ENCODE results near the gene SMAD3.

Gene SMAD3

DNA sequence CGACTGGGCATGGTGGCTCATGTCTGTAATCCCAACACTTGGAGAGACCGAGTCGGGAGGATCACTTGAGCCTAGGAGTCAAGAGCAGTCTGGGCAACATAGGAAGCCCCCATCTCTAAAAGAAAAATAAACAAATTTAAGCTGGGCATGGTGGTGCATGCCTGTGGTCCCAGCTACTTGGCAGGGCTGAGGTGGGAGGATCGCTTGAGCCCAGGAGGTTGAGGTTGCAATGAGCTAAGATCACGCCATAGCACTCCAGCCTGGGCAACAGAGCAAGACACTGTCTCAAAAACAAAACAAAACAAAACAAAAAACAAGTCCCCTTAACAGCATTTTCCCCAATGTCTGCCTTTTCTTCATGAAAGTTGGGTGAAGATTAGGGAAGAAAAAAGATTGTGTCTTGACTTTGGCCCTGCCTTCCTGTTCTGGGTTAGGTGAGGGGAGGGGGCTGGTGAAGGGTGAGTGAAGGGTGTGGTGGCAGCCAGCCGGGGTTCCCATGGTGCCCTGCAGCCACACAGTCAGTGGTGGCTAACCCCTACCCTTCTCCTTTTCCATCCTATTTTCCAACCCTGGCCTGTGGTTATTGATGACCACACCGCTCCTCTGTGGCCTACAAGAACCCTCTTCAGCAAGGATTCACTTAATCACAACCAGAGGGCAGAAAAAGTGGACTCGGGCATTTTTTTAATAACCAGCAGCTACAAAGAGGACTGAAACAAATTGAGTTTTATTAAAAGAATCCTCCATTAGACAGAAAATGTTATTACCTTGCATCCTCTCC, 28.4 kb upstream of the SMAD3 start:
- DNase-seq = no peak

DNA sequence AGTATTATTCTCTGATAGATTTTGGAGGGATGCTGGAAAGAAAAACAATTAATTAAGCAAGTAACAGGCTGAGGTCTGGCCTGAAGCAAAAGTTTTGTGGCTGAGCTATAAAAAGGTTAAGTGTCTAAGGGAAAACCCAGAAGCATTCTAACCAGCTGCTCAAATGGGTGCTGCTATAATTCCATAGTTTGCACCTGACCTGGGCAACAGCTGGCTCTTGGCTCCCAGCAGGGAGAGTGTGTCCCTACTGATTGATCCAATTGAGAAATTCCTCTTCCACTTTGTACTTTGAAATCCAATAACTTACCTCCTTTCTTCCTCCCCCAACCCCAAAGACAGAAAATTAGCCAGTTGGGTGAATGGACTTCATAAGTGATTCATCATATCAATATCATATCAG, 27.7 kb upstream of the SMAD3 start:
- DNase-seq = no peak

DNA sequence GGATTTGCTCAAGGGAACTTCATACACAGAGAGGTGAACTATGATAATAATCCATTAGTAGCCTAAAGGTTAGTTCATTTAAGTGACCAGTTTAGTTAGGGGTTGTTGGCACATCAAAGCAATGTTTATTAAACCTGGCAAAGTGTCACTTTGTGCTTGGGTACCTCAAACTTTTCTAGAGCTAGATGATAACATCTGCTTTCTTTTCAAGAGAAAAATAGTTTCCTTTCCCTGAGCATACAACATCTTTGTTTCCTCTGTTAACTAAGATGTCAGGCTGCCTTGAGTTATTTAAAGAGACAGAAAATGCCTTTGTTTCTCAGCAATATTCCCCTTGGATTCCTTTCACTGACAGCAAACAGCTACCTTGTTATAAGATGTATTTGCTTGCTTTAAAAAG, 26.7 kb upstream of the SMAD3 start:
- DNase-seq = no peak

DNA sequence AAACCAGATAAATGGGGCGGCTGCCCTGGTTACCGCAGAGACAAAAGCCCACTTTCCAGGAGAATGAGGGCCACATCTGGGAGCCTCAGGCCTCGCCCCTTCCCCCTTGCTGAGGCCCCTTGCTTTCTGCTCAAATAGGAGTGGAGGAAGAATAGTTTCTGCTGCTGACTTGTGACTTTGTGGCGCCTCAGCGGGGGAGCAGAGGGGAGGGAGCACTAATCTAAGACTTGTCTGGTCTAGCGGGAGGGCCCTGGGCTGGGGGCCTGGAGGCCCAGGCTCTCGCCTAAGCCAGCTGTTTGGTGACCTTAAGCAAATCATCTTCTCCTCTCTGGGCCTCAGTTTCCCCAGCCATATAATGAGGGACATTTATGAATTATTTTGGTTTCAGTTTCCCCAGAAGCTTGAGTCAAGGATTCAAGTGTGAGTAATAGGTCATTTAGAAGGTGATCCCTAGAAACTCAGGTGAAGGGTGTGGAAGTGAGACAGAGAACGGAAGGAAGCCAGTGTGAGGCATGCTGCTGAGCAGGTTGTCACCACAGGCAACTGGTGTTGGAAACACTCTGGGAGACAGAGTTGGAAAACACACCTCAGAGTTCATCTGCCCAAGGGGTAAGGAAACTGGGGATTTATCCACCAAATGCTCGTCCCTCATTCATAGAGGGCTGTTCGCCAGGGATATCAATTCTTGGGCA, 25.9 kb upstream of the SMAD3 start:
- DNase-seq = no peak

DNA sequence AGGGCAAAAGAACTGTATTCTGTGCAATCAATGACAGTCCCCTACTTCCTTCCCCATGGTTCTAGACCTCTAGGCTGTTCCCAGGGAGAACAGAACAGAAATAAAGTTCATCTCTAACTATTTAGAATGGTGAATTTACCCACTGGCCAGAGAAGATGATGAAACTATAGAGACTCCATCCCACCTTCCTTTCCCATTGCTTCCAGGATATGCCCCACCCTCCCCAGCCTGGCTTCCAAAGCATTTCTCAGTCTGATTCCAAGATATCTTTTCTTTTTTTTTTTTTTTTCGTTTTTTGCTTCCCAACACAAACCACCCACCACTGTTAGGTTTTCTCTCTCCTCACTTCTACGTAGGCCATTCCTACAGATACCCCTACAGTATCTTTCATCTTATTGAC, 25.1 kb upstream of the SMAD3 start:
- no peak for DNase-seq

DNA sequence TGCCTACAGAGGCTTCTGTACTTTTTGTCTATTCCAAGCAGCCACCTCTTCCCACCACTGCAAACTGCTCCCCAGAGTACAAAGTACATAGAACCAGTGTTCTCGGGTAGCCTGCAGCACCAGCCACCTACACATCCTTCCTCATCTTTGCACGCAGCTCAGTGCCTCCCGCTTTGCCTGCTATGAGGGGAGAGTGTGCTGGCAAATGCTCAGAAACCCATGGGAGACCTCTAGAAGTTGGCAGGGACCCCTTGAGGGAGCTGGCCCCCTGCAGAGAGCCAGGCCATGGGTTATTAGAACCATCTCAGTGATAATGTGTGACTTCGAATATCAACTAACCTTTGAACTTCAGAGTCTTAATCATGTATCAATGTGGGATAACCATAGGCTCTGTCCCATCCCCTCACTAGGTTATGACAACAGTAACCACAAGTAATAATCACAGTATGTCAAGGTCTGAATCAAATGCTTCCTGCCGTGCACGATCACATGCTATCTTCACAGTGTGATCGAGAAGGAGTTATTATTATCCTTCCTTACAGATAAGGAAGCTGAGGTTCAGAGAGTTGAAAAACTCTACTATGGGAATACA, 22.8 kb upstream of the SMAD3 start:
- no peak for DNase-seq

DNA sequence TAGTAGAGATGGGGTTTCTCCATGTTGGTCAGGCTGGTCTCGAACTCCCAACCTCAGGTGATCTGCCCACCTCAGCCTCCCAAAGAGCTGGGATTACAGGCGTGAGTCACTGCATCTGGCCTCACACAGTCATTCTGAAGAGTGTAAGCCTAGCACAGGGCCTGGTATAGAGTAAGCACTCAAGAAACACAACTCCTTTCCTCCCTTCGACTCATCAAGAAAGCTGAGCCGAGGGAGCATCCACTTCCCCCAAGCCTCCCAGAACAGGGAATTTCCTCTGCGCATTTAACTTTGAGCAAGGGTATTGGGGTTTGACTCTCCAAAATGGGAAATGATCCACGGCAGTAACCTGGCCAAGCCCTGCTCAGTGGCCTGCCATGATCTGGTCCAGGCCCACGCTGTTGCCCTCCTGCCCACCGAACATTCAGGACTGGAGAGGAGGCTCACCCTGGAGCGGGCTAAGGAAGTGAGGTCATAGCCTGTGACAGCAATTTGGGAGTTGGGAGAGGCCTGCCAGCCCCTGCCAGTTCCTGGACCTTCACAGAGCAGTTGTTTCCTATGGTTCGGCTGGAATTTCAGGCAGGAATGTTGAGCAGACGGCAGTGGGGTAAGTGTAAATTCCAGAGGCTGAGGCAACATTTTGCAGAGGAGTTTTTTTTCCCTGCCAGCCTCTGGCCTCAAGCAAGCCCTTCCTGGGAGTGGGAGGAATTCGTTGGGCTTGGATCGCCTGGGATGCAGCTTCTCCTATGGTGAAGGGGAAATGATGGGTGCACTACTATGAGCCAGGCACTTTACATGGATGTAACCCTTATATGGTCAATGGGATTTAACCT, 21.2 kb upstream of the SMAD3 start:
- no peak for DNase-seq

DNA sequence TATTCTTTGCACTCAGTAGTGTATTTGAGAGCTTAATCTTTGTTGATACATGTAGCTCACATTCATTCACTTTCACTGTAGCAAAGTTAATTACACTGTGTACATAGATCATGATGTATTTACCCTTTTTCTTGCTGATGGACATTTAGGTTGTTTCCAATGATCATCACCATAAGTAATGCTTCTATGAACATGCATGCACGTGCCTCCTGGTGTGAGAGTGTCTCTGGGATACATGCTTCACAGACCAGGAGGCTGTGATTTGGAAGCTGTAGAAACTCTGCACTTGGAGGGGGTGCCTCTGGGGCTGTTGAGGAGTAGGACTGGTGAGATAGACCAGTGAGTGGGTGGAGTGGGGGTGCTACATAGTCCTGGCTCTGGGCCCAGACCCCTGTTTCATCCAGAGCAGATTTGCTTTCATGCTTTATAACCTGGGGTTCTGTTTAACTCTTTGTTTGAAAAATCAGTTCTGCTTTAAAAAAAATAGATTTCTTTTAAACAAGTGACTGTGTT, 18.2 kb upstream of the SMAD3 start:
- DNase-seq = no peak

DNA sequence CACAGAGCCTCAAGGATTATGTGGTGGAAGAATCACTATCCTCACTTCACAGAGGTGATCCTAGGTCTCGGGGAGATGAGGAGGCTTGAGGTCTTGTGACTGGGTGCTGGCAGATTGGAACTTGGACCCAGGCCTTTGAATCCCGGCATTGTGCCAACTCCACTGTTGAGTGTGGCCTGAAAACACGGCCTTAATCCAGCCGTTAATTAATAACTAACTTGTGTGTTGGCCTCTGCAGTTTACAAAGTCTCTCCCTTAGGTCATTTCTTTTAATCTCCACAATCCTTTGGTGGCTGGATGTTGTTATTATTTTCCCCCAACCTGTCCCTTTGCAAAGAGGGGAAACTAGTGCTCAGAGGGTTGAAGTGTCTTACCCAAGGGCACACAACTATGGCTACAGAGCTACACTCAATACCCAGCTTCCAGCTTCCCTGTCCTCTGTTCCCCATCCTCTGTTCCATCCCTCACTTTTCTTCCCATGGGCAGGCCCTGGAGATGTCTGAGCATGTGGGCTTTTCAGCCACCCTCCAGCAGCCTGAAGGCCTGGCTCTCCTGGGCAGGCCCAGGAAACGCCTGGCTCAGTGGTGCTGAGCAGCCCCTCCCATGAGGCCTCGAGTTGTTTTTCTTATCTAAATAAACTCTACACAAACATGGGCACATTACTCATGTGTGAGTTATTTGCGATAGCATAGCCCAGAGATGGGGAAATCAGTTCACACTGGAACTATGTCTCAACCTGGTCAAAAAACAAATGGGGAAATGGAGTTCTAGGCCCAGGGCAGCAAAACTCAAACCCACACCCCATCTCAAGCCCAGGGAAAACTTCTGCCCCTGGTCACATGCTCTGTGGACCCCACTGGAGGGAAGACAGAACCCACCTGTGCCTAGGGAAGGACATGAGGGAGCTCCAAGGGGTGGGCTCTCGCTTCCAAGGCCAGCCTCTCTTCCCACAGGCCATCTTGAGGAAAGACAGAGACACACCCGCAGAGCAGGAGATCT, 16.8 kb upstream of the SMAD3 start:
- DNase-seq = no peak

DNA sequence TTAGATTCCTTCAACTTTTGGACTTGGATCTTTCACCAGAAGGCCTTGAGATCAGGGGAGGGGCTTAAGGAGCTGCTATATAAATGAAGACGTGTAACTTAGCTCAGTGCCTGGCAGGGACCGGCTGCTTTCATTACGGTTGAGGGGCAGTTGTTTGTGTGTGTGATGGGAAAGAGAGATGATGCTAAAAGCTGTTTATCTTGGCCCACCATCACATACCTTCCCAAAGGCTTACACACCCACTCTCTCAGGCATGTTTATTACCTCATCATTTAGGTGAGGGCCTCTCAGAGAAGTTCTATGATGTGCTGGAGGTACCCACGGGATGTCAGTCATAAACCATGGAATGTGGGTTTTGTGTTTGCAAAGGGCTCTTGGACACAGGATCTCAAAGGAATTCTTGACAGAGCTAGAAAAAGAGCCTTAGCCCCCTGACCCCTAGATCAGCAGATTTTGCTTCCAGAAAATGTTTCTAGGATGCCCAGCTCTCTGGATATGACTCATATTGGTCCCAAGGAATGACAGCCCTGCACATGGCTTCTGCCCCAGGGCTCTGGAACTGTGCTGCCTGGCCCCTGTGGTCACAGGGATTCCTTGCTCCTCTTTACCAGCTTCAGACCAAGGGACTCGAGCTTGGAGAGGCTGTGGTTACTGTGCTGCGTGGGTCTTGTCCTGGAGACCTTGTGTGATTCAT, 15.9 kb upstream of the SMAD3 start:
- no peak for DNase-seq

DNA sequence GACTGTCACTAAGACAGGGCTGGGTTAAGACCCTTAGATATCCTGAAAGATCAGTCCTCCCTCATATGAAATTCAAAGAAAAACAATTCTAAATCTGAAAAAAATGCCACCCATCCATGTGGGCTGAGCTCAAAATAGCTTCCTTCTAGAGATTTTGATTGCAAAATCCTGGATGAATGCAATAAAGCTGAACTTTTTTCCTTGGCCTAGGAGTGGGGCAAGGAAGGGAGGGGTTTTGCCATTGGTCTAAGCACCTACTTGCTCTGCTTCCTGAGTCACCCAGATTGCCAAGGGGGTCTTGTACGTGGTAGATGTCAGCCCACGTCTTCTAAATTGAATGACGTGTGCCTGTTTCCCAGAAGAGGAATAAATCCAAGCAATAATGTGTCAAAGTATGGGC, 15.3 kb upstream of the SMAD3 start:
- DNase-seq = no peak

DNA sequence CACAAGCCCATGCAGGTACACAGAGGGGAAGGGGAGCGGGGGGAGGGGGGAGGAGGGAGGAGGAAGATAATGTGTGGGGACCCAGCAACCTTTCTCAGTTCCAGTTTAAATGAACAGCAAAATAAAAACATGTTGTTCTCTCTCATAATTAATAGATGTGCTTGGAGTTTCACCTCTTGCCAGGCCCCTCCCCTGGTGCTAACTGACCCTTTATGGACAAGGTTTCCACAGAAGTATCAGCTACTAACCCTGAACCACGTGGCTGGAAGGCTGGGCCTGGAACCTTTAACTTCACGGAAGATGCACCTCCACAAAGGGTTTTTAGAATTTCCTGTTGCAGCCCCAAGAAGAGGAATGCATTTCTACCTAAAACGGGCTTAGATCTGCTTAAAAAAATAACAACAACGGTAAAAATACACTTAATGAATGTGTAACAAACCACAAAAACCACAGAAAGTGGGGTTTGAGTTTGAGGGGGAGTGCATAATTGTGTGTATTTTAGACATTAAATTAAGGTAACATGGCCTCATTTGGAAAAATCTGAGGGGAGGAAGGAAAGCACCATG, 14.8 kb upstream of the SMAD3 start:
- no peak for DNase-seq

DNA sequence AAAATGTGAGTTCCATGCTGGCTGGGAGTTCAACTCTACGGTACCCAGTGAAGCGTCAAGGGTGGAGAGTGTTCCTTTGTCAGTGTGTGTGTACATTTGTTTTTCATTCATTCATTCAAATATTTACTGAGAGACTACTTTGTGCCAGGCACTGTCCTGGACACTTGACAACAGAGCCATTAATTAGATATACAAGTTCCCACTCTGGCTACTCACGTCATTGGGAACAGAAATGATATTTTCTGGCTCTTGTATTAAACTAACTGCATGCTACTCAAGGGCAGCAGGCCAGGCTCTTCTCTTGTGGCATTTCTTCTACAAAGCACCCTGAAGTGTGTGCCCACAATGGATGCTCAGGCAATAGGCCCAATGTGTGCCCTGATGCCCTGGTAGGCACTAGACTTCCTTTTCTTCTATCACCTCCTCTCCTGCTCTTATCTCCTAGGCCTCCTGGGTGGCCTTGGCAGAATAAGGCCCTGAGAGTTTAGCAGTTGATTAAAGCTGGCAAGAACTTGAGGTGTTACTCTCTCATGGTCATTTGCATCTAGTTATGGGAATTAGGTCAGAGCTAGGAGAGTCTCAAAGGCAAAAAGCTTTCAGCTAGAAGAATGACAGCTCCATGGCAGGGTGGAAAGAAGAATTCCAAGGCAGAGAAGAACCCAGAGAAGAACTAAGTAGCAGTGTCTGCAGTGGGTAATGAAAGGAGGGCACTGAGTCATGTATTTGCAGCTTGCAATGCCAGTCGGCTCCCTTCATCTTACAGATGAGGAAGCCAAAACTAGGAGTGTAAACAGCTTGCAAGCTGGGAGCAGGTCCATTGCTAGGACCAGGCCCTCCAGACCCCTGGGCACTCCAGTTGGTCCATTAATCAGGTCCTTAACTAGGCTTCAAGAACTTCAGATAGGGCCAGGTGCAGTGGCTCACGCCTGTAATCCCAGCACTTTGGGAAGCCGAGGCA, 14.0 kb upstream of the SMAD3 start:
- DNase-seq = no peak

DNA sequence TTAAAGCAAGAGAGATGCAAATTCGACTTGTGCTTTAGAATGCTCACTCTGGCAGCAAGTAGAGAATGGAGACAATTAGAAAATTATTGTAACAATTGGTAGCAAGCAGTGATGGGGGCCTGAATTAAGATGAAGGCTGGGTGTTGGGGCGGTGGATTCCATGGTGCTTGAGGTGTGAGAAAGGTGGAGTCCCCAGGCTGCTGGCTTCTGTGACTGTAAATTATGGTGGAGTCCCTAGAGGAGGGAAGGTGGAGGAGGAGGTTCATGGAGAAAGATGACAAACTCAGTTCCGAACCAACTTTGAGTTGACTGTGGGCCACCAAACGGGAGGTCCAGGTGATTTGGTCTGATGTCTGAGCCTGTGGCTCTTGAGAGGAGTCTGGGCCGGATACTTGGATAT, 10.7 kb upstream of the SMAD3 start:
- no peak for DNase-seq

DNA sequence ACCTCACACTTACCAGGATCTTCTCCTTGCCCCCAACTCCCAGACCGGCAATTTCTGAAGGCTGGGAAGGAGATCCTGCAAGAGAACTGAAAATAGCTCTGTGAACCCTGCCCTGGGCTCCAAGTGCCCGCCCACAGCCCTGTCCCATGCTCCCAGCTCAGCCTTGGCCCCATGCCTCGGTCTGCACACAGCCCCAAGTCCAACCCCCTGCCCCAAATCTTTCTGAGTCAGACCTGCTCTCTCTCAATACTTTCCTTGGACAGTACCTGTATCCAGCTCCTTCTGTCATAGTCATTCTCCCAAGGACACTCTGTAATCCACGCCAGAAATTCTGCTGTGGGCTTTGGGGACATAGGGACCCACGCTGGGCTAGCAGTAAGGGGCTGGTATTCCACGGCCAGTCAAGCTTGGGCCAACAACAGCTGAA, 6.3 kb upstream of the SMAD3 start:
- DNase-seq = no peak

DNA sequence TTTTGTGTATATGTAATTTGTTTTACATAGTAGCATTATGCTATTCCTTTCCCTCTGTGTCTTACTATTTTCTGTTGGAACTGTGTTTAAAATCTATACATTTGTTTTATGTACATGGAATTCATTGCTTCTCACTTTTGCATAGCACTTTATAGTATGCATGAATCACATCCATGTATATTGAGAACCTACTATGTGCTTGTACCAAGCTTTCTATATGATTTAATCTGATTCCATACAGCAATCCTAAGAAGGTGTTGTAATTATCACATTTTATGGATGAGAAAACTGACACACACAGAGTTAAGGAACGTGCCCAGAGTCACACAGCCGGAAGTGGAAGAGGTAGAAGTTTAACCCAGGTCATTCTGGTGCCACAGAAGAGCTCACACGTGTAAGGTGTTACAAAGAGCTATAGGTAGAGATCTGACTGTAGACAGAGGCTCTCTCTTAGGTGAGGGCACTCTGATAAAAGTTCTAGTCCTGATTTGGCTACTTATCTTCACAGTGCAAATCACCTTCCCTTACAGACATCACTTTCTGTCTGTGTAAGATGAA, 3.5 kb upstream of the SMAD3 start:
- no peak for DNase-seq

DNA sequence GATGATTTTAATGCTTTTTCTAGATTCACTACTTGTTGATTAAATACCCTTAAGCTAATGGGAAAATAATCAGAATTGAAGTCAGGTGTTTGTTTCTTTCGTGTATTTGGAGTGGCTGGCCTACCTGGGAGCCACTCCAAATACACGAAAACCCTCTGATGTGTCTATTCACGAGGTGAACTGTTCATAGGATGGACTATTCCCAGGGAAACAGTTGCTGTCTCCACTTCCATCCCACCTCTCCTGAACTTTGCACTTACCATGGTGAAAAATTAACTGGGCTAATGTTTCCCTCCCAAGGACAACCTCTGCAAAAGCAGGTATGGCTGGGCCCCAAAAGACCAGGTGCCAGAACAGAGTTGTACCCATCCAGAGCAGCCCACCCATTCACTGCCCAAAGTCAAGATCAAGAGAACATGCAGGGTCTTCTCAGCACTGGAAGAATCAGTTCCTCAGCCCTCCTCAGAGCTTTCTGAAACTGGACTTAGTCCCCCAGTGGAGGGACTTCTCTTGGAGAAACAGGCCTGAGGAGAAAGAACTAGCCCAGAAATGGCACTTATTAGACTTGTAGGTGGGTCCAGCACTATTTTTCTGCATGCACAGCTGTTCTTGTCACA, 2.9 kb upstream of the SMAD3 start:
- no peak for DNase-seq

DNA sequence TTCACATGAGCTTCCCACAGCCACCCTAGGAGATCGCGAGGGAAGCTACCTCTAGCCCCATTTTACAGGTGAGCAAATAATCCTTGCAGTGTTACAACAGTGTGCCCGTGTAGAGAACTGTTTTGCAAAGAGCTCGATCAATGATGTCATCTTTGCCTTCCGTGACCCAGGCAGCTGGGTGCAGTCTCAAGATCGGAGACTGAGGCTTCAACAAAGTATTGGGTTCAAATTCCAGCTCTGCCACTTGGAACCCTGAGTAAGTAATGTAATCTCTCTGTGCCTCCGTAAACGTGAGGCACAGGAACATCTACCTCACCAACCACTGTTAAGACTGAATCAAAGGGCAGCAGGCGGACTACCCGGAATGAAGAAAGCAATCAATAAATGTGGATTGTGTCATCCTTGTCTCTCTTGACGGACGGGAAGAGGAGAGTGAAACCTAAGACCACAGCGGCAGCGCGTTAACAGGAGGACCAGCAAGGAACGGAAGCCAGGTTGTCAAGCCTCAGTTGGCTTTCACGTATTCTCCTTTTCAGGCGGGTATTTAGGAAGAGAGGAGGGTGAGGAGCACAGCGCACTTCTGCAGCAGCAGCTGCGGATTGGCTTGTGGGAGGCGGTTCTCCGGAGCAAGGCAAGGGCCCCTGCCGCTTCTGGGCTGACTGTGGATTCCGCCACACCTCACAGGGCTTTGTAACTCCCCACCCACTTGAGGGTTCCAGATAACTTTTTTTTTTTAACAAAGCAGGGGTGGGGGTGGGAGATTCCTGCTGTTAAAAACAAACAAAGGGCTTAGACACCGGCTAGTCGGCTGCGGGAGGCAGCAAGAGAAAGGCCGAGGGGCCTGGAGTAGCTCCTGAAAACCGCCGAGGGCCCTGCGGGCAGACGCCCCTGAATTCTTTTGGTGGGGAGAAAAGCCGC, 1.5 kb upstream of the SMAD3 start:
- no peak for DNase-seq

All from activated T-cell treated with anti-CD3 and anti-CD28 coated beads for 4 hours (primary cell).